GM12878 (cell line): Measurements from ENCODE around the gene OSCP1. TPM values are rescaled to one million over a fixed set of nuclear protein-coding genes. Genes with fewer than 3 reads are reported as not detected.

Experiments used
- ATAC-seq: fragments of 200-7000 bp; cut with Tn5 transposase; 3 replicates; pipeline ENCODE4 v1.9.1; 2020; ENCODE audit warnings: mild to moderate bottlenecking, moderate library complexity
- BruUV-seq: library from RNA; stranded (reverse); fragments of 400-500 nt; replicated peaks from 2 replicates; lab custom pipeline; 2021; lab: Mats Ljungman, UMichigan
- CTCF ChIA-PET: fragments of 300-600 bp; sonication (Branson Sonifier 250); formaldehyde crosslinking; extraction: SDS; loops from one replicate; lab custom pipeline; 2021; ENCODE audit warnings: inconsistent platforms; lab: Yijun Ruan, JAX
- POLR2A ChIA-PET: fragments of 350-600 bp; formaldehyde crosslinking; extraction: SDS; loops from one replicate; lab custom pipeline; 2021; ENCODE audit warnings: inconsistent platforms; lab: Charles Lee
- RAD21 ChIA-PET: fragments of 300-600 bp; sonication (Branson Sonifier 250); formaldehyde crosslinking; loops from one replicate; lab custom pipeline; 2023; ENCODE audit warnings: antibody characterized with exemption; ENCODE audit not compliant: unreplicated experiment; lab: Charles Lee
- SMC1A ChIA-PET: fragments of 300-600 bp; sonication (Branson Sonifier 250); formaldehyde crosslinking; loops from one replicate; lab custom pipeline; 2023; ENCODE audit not compliant: unreplicated experiment, uncharacterized antibody; lab: Charles Lee
- DNase-seq: peaks from one replicate; pipeline ENCODE4 v3.0.0-alpha.2; 2011; ENCODE audit warnings: low read depth, low spot score
- FAIRE-seq: peaks from 3 replicates; lab custom pipeline; 2011; peaks lifted over from hg19 to GRCh38; lab: Jason Lieb, UNC
- H2AFZ ChIP-seq: 2 replicates; pipeline ENCODE4 v1.6.0; 2011; ENCODE audit warnings: low read depth, low read length, control low read depth; ENCODE audit not compliant: control insufficient read depth
- H3K27ac ChIP-seq: 2 replicates; pipeline ENCODE4 v1.5.1; 2011; ENCODE audit warnings: control low read depth; ENCODE audit not compliant: control insufficient read depth, insufficient read depth
- H3K27me3 ChIP-seq, 2 experiments: replicated peaks in 1 of 2; 2 replicates each; pipeline versions ENCODE4 v1.6.0 to v1.6.1; 2011; ENCODE audit warnings: low read length in 1 of 2; ENCODE audit not compliant: control insufficient read depth in 2 of 2, insufficient read depth in 2 of 2
- H3K36me3 ChIP-seq, 2 experiments: 2 replicates each; pipeline ENCODE4 v1.5.1; 2011; ENCODE audit warnings: low read length in 1 of 2; ENCODE audit not compliant: control insufficient read depth in 2 of 2, insufficient read depth in 2 of 2
- H3K4me1 ChIP-seq: 2 replicates; pipeline ENCODE4 v1.6.1; 2011; ENCODE audit warnings: mild to moderate bottlenecking, low read length, moderate library complexity, mixed read lengths; ENCODE audit not compliant: control insufficient read depth, insufficient read depth
- H3K4me2 ChIP-seq: 2 replicates; pipeline ENCODE4 v1.6.0; 2011; ENCODE audit warnings: control low read depth; ENCODE audit not compliant: control insufficient read depth, insufficient read depth
- H3K4me3 ChIP-seq: fragments of 200-600 bp; sonication (generic); 2 replicates; pipeline ENCODE4 v1.5.1; 2016
- H3K79me2 ChIP-seq: 2 replicates; pipeline ENCODE4 v1.6.0; 2011; ENCODE audit warnings: low read length; ENCODE audit not compliant: control insufficient read depth, insufficient read depth
- H3K9ac ChIP-seq: 2 replicates; pipeline ENCODE4 v1.8.0; 2011; ENCODE audit warnings: low read length, control low read depth, mixed read lengths; ENCODE audit not compliant: control insufficient read depth, insufficient read depth
- H3K9me3 ChIP-seq: replicated peaks from 3 replicates; pipeline ENCODE4 v1.5.1; 2011; ENCODE audit warnings: mild to moderate bottlenecking, low read length; ENCODE audit not compliant: control insufficient read depth, insufficient read depth
- H4K20me1 ChIP-seq: 2 replicates; pipeline ENCODE4 v1.6.0; 2011; ENCODE audit not compliant: control insufficient read depth, insufficient read depth
- CBFB ChIP-seq: IDR thresholded peaks from 2 replicates; pipeline ENCODE4 v1.6.1; 2016; ENCODE audit warnings: antibody characterized with exemption, low read depth
- CBX3 ChIP-seq: fragments of 200-600 bp; sonication (generic); IDR thresholded peaks from 2 replicates; pipeline ENCODE4 v1.6.1; 2016; ENCODE audit warnings: low read depth, borderline replicate concordance
- CHD1 ChIP-seq: IDR thresholded peaks from 2 replicates; pipeline ENCODE4 v1.6.1; 2012; ENCODE audit warnings: low read depth, low read length, improper control_type of control experiment
- CHD4 ChIP-seq: fragments of 200-600 bp; sonication (generic); IDR thresholded peaks from 2 replicates; pipeline ENCODE4 v1.6.1; 2016; ENCODE audit warnings: mild to moderate bottlenecking
- HDAC2 ChIP-seq: fragments of 200-600 bp; sonication (generic); IDR thresholded peaks from 2 replicates; pipeline ENCODE4 v1.6.1; 2017
- KLF5 ChIP-seq: fragments of 450-650 bp; IDR thresholded peaks from 2 replicates; pipeline ENCODE4 v1.6.1; 2014; ENCODE audit warnings: mild to moderate bottlenecking; ENCODE audit not compliant: partially characterized antibody
- MTA3 ChIP-seq: IDR thresholded peaks from 2 replicates; pipeline ENCODE4 v1.6.1; 2012; ENCODE audit warnings: low read length, inconsistent platforms, borderline replicate concordance
- MXI1 ChIP-seq: fragments of 150-350 bp; IDR thresholded peaks from 2 replicates; pipeline ENCODE4 v1.6.1; 2011; ENCODE audit warnings: low read depth, mild to moderate bottlenecking, inconsistent platforms, low read length, improper control_type of control experiment
- MYB ChIP-seq: fragments of 150-350 bp; IDR thresholded peaks from 2 replicates; pipeline ENCODE4 v1.6.1; 2014; ENCODE audit warnings: mild to moderate bottlenecking, low read depth, low read length, borderline replicate concordance
- NFYB ChIP-seq: IDR thresholded peaks from 2 replicates; pipeline ENCODE4 v1.6.1; 2011; ENCODE audit warnings: low read depth, mild to moderate bottlenecking, low read length, improper control_type of control experiment, moderate library complexity; ENCODE audit not compliant: insufficient read depth
- POLR2A ChIP-seq: IDR thresholded peaks from 2 replicates; pipeline ENCODE4 v1.6.1; 2011; ENCODE audit warnings: low read depth, mild to moderate bottlenecking, low read length
- POLR2AphosphoS5 ChIP-seq: IDR thresholded peaks from 2 replicates; pipeline ENCODE4 v1.6.1; 2011; ENCODE audit warnings: mild to moderate bottlenecking, low read length, inconsistent platforms
- RB1 ChIP-seq: fragments of 450-650 bp; formaldehyde crosslinking; IDR thresholded peaks from 2 replicates; pipeline ENCODE4 v1.6.1; 2017; ENCODE audit warnings: mild to moderate bottlenecking, borderline replicate concordance
- RUNX3 ChIP-seq: IDR thresholded peaks from 2 replicates; pipeline ENCODE4 v1.6.1; 2012; ENCODE audit warnings: low read length, inconsistent platforms
- SMAD1 ChIP-seq: fragments of 450-650 bp; IDR thresholded peaks from 2 replicates; pipeline ENCODE4 v1.6.1; 2018; ENCODE audit warnings: mild to moderate bottlenecking, low read depth; ENCODE audit not compliant: partially characterized antibody
- ZNF622 ChIP-seq: fragments of 450-650 bp; IDR thresholded peaks from 2 replicates; pipeline ENCODE4 v1.6.1; 2017; ENCODE audit warnings: mild to moderate bottlenecking, inconsistent platforms
- WGBS: methylation state at CpG from one replicate; pipeline ENCODE4 v1.1.6; 2016; ENCODE audit warnings: low lambda C conversion rate; ENCODE audit not compliant: insufficient replicate concordance, insufficient coverage; ENCODE audit errors: missing lambda C conversion rate; 5-methylcytosine and 5-hydroxymethylcytosine counted together
- in situ Hi-C: fragments of 300-500 bp; cut with MboI; formaldehyde crosslinking; loops from 9 replicates; pipeline ENCODE4 v1.14.3; 2018; ENCODE audit warnings: mixed read lengths
- intact Hi-C: fragments of 100-400 bp; cut with micrococcal nuclease; formaldehyde crosslinking; loops from one replicate; pipeline ENCODE4 v1.14.2; 2022; ENCODE audit not compliant: unreplicated experiment
- polyA plus RNA-seq, 11 experiments: library from polyadenylated mRNA; depleted of rRNA in 4 of 11; unstranded in 6 of 11; stranded (reverse) in 5 of 11; fragments of >200 nt; fragmentation: Nextera tagmentation in 4 of 11; fragmentation: Illumina TruSeq in 1 of 11; extraction: Ambion mirVana in 4 of 11; extraction: Trizol in 1 of 11; gene quantifications; 1 replicate in 1 of 11; 2 replicates in 10 of 11; pipeline versions ENCODE4 v1.2.1 to v1.2.3, GENCODE V29; 2011 to 2016; ENCODE audit warnings: inconsistent platforms in 2 of 11, missing spikeins in 2 of 11, low read depth in 1 of 11
- total RNA-seq, 4 experiments: library from RNA; depleted of rRNA in 3 of 4; stranded (reverse); fragments of >200 nt in 3 of 4; fragmentation: Illumina TruSeq in 1 of 4; extraction: Trizol in 1 of 4; gene quantifications; 2 replicates each; pipeline versions ENCODE4 v1.2.1 to v1.2.3, GENCODE V29; 2013 to 2021
- TF ChIP-seq, protein P1 (sequence below): IDR thresholded peaks from 2 replicates; pipeline ENCODE4 v1.6.1; 2012; ENCODE audit warnings: low read depth, low read length, improper control_type of control experiment
- TF ChIP-seq, protein P2 (sequence below), 3 experiments: IDR thresholded peaks in 2 of 3; conservative IDR thresholded peaks in 1 of 3; 2 replicates each; pipeline ENCODE4 v1.5.1; 2011; ENCODE audit warnings: low read depth in 3 of 3, low read length in 3 of 3, mild to moderate bottlenecking in 3 of 3, control low read depth in 2 of 3, moderate library complexity in 2 of 3, inconsistent platforms in 1 of 3, mixed read lengths in 1 of 3; ENCODE audit not compliant: control insufficient read depth in 2 of 3, insufficient read depth in 1 of 3; ENCODE audit errors: extremely low read depth in 1 of 3

The OSCP1 gene
- total and polyA plus RNA-seq, 10 of the 15 experiments (the other 5 are each of a cell fraction or from before 2014, with no cell fraction given): 1.8 to 5.9 (median 3.0) TPM

DNA sequence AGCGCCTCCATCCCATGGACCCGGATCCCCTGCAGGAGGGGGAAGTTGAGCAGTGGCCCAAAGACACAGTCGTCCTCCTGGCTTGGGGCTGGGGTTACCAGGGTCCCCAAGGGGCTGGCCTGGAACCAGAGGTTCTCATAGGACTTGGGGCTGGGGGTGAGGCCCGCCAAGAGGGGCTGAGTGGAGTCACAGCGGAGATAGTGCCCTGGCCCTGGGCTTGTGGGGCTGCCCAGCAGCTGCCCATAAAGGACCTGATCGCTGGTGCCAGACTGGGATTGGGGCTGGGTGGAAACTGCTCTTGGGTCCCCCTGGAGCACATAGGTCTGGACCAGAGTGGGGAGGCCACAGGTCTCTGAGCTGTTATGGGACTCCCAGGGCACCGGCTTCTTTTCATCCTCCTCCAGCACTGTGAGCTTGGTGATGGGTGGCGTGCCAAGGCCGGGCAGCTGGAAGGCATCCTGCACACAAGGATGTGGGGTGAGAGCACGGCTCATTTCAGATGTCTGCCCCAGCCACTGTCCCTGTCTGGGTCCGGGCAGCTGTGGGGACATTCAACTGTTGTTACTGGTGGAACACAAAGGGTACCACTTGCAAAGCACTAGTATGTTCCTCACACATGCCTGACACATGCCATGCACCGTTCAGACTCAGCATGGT, 16.2 kb upstream of the OSCP1 start:
- Histone ChIP-seq H3K9me3 (no peaks in the 10 kb centered on the region), H3K4me1 (no peaks in the 10 kb centered on the region), H2AFZ (no peak overlapping the region), H3K27ac (no peak overlapping the region), H3K36me3 (0 out of 4 replicates have a peak, but pooled peaks cover 0 to under 1% of the 10 kb centered on the region in 2 experiments), H3K9ac (no peak overlapping the region), H3K27me3 (no peaks in the 10 kb centered on the region), H3K79me2 (peaks cover 17% of the 10 kb centered on the region), H4K20me1 (no peaks in the 10 kb centered on the region)
- FAIRE-seq: no peak
- ChIA-PET CTCF (no interaction called here), SMC1A (no interaction called here), RAD21 (no interaction called here)
- TF ChIP-seq MYB (no peak), ZNF622 (no peak), NFYB (no peak), POLR2A (no peak), KLF5 (no peak), CBFB (no peak), RB1 (no peak), MTA3 (no peak), HDAC2 (no peak), RUNX3 (no peak), CHD1 (no peak), CBX3 (no peak), MXI1 (no peak), POLR2AphosphoS5 (no peak), CHD4 (no peak), SMAD1 (no peak)
- TF ChIP-seq, protein P1, sequence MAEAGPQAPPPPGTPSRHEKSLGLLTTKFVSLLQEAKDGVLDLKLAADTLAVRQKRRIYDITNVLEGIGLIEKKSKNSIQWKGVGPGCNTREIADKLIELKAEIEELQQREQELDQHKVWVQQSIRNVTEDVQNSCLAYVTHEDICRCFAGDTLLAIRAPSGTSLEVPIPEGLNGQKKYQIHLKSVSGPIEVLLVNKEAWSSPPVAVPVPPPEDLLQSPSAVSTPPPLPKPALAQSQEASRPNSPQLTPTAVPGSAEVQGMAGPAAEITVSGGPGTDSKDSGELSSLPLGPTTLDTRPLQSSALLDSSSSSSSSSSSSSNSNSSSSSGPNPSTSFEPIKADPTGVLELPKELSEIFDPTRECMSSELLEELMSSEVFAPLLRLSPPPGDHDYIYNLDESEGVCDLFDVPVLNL: no peak
- TF ChIP-seq, protein P2, sequence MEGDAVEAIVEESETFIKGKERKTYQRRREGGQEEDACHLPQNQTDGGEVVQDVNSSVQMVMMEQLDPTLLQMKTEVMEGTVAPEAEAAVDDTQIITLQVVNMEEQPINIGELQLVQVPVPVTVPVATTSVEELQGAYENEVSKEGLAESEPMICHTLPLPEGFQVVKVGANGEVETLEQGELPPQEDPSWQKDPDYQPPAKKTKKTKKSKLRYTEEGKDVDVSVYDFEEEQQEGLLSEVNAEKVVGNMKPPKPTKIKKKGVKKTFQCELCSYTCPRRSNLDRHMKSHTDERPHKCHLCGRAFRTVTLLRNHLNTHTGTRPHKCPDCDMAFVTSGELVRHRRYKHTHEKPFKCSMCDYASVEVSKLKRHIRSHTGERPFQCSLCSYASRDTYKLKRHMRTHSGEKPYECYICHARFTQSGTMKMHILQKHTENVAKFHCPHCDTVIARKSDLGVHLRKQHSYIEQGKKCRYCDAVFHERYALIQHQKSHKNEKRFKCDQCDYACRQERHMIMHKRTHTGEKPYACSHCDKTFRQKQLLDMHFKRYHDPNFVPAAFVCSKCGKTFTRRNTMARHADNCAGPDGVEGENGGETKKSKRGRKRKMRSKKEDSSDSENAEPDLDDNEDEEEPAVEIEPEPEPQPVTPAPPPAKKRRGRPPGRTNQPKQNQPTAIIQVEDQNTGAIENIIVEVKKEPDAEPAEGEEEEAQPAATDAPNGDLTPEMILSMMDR (IDR thresholded peaks at IDR 0.05 in 2 of 3, conservative IDR thresholded peaks at IDR 0.05 in 1 of 3; ENCODE audit: control insufficient read depth in 2 of 3, extremely low read depth in 1 of 3, insufficient read depth in 1 of 3, low read depth in 3 of 3, low read length in 3 of 3): no peak
- TF ChIP-seq, all 136 proteins: peak for 0
- Histone ChIP-seq H3K4me2 (no peak overlapping the region), H3K4me3 (no peak overlapping the region)
- no peak for ATAC-seq
- in situ Hi-C loops: no loop called here
- intact Hi-C loops: no loop called here
- DNase-seq: no peak
- no TSS peak for BruUV-seq
- WGBS: 77% methylated on average over 12 of the region's 12 CpGs
- POLR2A ChIA-PET: interaction anchor here (2.0 kb wide), 1 partner anchor 17 kb away, joined by 9 read pairs; the partner anchor contains the start of gene OSCP1
